ENCODE data around the gene DDX28.
"Not testable (repeated sequence)": the region's sequence is repeated elsewhere in the genome, so short reads cannot be mapped to it uniquely, and the experiment has no call there.

The DDX28 gene

DNA sequence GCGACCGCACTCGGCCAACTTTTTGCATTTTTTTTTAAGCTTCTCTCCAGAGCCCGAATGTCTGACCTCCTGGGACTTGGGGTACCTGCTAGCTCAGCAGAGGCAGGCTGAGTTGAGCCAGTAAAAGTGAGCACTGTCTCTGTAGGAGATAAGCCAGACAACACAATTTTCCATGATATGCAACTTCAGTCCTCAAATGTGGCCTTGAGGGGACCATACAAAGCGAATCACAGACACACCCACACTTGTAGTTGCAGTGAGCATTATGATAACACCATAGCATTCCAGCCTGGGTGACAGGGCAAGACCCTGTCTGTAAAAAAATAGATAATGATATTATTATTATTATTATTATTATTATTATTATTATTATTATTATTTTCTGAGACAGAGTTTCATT lies 26.4 kb downstream of the DDX28 start:
- no peak for TF ChIP-seq CTCF (IDR thresholded peaks at IDR 0.05; ENCODE audit: insufficient read depth, low read length, poor library complexity, severe bottlenecking)
- no peaks in the 10 kb centered on the region for H3K36me3 ChIP-seq (ENCODE audit: control insufficient read depth, insufficient read depth, low read length)
- no peak for DNase-seq (ENCODE audit: extremely low read depth, insufficient read length)
- H3K27me3 ChIP-seq (replicated peaks; ENCODE audit: control insufficient read depth, insufficient read depth, low read length): no peaks in the 10 kb centered on the region
- no peak overlapping the region for H3K4me3 ChIP-seq (replicated peaks; ENCODE audit: low read depth, low read length)

- no peak overlapping the region for H3K4me3 ChIP-seq (replicated peaks; ENCODE audit: low read depth, low read length)
- no peaks in the 10 kb centered on the region for H3K36me3 ChIP-seq (ENCODE audit: control insufficient read depth, insufficient read depth, low read length)
- peak; percentile 47 for DNase-seq (ENCODE audit: extremely low read depth, insufficient read length)
- TF ChIP-seq CTCF (IDR thresholded peaks at IDR 0.05; ENCODE audit: insufficient read depth, low read length, poor library complexity, severe bottlenecking): no peak
- no peaks in the 10 kb centered on the region for H3K27me3 ChIP-seq (replicated peaks; ENCODE audit: control insufficient read depth, insufficient read depth, low read length)
These were observed 27.6 kb downstream of the DDX28 start for GRCh38 chr16:67995423-67995822.

DNA sequence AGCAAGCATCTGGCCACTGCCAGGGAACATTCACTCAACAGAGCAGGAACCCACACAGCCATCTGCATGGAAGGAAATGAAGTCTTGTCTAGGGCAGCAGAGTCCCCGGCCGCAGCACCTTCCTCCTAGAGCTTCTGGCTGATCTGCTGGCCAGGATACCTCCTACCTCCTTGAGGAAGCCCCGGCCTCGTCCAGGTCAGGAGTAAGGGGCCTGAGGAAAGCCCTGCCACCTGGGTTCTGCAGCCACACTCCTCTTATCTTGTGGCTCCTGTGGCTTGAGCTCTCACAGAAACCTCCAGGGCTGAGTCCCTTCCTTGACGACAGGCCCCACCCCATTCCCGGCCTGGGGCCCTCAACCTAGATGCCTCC lies 29.0 kb downstream of the DDX28 start:
- DNase-seq (ENCODE audit: extremely low read depth, insufficient read length); H3K36me3 ChIP-seq (ENCODE audit: control insufficient read depth, insufficient read depth, low read length); H3K27me3 ChIP-seq (replicated peaks; ENCODE audit: control insufficient read depth, insufficient read depth, low read length); H3K4me3 ChIP-seq (replicated peaks; ENCODE audit: low read depth, low read length): not testable (repeated sequence)

- Histone ChIP-seq H3K4me3 (replicated peaks; ENCODE audit: low read depth, low read length) (peak overlapping the region; percentile 24; the same call in 1 of the 2 replicates), H3K27me3 (replicated peaks; ENCODE audit: control insufficient read depth, insufficient read depth, low read length) (no peaks in the 10 kb centered on the region), H3K36me3 (ENCODE audit: control insufficient read depth, insufficient read depth, low read length) (no peaks in the 10 kb centered on the region)
- peak; percentile 90 for TF ChIP-seq CTCF (IDR thresholded peaks at IDR 0.05; ENCODE audit: insufficient read depth, low read length, poor library complexity, severe bottlenecking)
- DNase-seq (ENCODE audit: extremely low read depth, insufficient read length): peak; percentile 93
These were observed 29.6 kb downstream of the DDX28 start for GRCh38 chr16:67993207-67994039.

GRCh38 chr16:67992661-67993206 lies 30.3 kb downstream of the DDX28 start:
- no peak for TF ChIP-seq CTCF (IDR thresholded peaks at IDR 0.05; ENCODE audit: insufficient read depth, low read length, poor library complexity, severe bottlenecking)
- no peak for DNase-seq (ENCODE audit: extremely low read depth, insufficient read length)
- H3K4me3 ChIP-seq (replicated peaks; ENCODE audit: low read depth, low read length): no peak overlapping the region
- no peaks in the 10 kb centered on the region for H3K36me3 ChIP-seq (ENCODE audit: control insufficient read depth, insufficient read depth, low read length)
- no peaks in the 10 kb centered on the region for H3K27me3 ChIP-seq (replicated peaks; ENCODE audit: control insufficient read depth, insufficient read depth, low read length)

DNA sequence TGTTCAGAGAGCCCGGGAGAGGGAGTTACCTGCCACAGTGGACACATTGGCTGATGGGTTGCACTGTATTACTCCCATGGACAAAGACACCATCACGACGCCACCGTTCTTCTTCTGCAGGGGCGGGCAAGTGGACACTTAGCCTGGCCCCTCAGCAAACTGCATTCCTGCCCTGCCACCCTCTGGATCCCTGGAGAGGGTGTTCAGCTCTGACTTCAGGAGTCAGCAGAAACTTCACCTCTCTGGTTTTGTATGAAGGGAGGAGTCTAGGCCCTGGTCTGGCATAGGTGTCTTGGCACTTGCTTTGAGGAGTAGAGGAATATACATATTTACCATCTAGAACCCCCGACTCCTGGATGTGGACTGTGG lies 33.0 kb downstream of the DDX28 start:
- Histone ChIP-seq H3K36me3 (ENCODE audit: control insufficient read depth, insufficient read depth, low read length) (no peaks in the 10 kb centered on the region), H3K27me3 (replicated peaks; ENCODE audit: control insufficient read depth, insufficient read depth, low read length) (no peaks in the 10 kb centered on the region), H3K4me3 (replicated peaks; ENCODE audit: low read depth, low read length) (no peak overlapping the region)
- no peak for TF ChIP-seq CTCF (IDR thresholded peaks at IDR 0.05; ENCODE audit: insufficient read depth, low read length, poor library complexity, severe bottlenecking)
- no peak for DNase-seq (ENCODE audit: extremely low read depth, insufficient read length)
